Endodermal cell (in vitro differentiated cells): ENCODE results near the gene KRT10. TPM values are rescaled to one million over a fixed set of nuclear protein-coding genes. Genes with fewer than 3 reads are reported as not detected.

ENCODE experiments used
- DNase-seq: peaks from one replicate; pipeline ENCODE4 v3.0.0-alpha.2; 2017
- H3K27ac ChIP-seq: 2 replicates; pipeline ENCODE4 v1.5.1; 2013; ENCODE audit warnings: mild to moderate bottlenecking, low read depth, low read length, moderate library complexity
- H3K27me3 ChIP-seq: 2 replicates; pipeline ENCODE4 v1.6.1; 2013; ENCODE audit warnings: mild to moderate bottlenecking, low read length, moderate library complexity; ENCODE audit not compliant: insufficient read depth, control insufficient read depth, poor library complexity, severe bottlenecking
- H3K36me3 ChIP-seq: 2 replicates; pipeline ENCODE4 v1.7.0; 2013; ENCODE audit warnings: mild to moderate bottlenecking, low read length, moderate library complexity; ENCODE audit not compliant: control insufficient read depth, insufficient read depth
- H3K4me1 ChIP-seq: one replicate; pipeline ENCODE4 v1.7.0; 2013; ENCODE audit warnings: low read length; ENCODE audit not compliant: control insufficient read depth, insufficient read depth
- H3K4me3 ChIP-seq: 2 replicates; pipeline ENCODE4 v1.5.1; 2013; ENCODE audit warnings: mild to moderate bottlenecking, low read length, moderate library complexity
- H3K9ac ChIP-seq: 2 replicates; pipeline ENCODE4 v1.6.1; 2013; ENCODE audit warnings: mild to moderate bottlenecking, low read length, moderate library complexity; ENCODE audit not compliant: poor library complexity, severe bottlenecking; ENCODE audit errors: extremely low read depth
- H3K9me3 ChIP-seq: 2 replicates; pipeline ENCODE4 v1.6.1; 2013; ENCODE audit warnings: mild to moderate bottlenecking, low read length, moderate library complexity; ENCODE audit not compliant: control insufficient read depth
- H3K27ac Mint-ChIP-seq: 2 replicates; pipeline ENCODE4 v1.8.0; 2020; ENCODE audit warnings: mixed read lengths
- H3K27me3 Mint-ChIP-seq: 2 replicates; pipeline ENCODE4 v1.8.0; 2021; ENCODE audit warnings: mild to moderate bottlenecking, mixed read lengths; ENCODE audit not compliant: insufficient read depth
- H3K36me3 Mint-ChIP-seq: 2 replicates; pipeline ENCODE4 v1.8.0; 2020; ENCODE audit warnings: low read depth, mixed read lengths
- H3K4me1 Mint-ChIP-seq: 2 replicates; pipeline ENCODE4 v1.8.0; 2020; ENCODE audit warnings: mixed read lengths
- H3K4me3 Mint-ChIP-seq: 2 replicates; pipeline ENCODE4 v1.8.0; 2020; ENCODE audit warnings: mild to moderate bottlenecking, moderate library complexity, mixed read lengths
- H3K9me3 Mint-ChIP-seq: 2 replicates; pipeline ENCODE4 v1.8.0; 2020; ENCODE audit warnings: mild to moderate bottlenecking, mixed read lengths
- CTCF ChIP-seq: fragments of 200-600 bp; sonication (generic); conservative IDR thresholded peaks from 2 replicates; pipeline ENCODE4 v1.5.0; 2021; ENCODE audit warnings: antibody characterized with exemption, mild to moderate bottlenecking
- WGBS, 2 experiments: methylation state at CpG; one replicate each; pipeline versions ENCODE4 v1.1.5 to v1.1.7; 2013; ENCODE audit warnings: missing lambda C conversion rate in 2 of 2, mixed read lengths in 1 of 2; ENCODE audit not compliant: insufficient coverage in 1 of 2, insufficient read length in 1 of 2; 5-methylcytosine and 5-hydroxymethylcytosine counted together
- total RNA-seq, 2 donors: library from RNA; stranded (reverse); fragmentation: NEBNext Ultra II Directional in 1 of 2; extraction: Animal tissue kit (Norgen Biotek cat#: 25700) in 1 of 2; gene quantifications; 2 replicates in 1 of 2; 3 replicates in 1 of 2; pipeline ENCODE4 v1.2.1, GENCODE V29; 2021

Gene KRT10
- total RNA-seq, 2 donors from 2014 or later = 22.3 to 46.8 TPM

- H3K36me3 ChIP-seq = no peaks in the 10 kb centered on the region
- H3K9me3 Mint-ChIP-seq = no peaks in the 10 kb centered on the region
- no peak overlapping the region for H3K4me3 ChIP-seq
- DNase-seq = no peak
- WGBS, 2 experiments = 100% methylated on average over 1 to 2 of the region's 2 CpGs
- no peaks in the 10 kb centered on the region for H3K4me1 Mint-ChIP-seq
- no peaks in the 10 kb centered on the region for H3K4me1 ChIP-seq
- H3K4me3 Mint-ChIP-seq = no peak overlapping the region
- H3K9me3 ChIP-seq = no peaks in the 10 kb centered on the region
- no peak for TF ChIP-seq CTCF
- H3K27me3 ChIP-seq = peaks cover 23% of the 10 kb centered on the region
- H3K27me3 Mint-ChIP-seq = peaks cover 93% of the 10 kb centered on the region
- H3K9ac ChIP-seq = no peak overlapping the region
- no peak overlapping the region for H3K27ac Mint-ChIP-seq
- H3K36me3 Mint-ChIP-seq = no peaks in the 10 kb centered on the region
- H3K27ac ChIP-seq = no peak overlapping the region
Measured at GRCh38 chr17:40825599-40825998, 3.2 kb upstream of the KRT10 start.

- H3K9ac ChIP-seq = no peak overlapping the region
- Mint-ChIP-seq H3K4me1 (no peaks in the 10 kb centered on the region), H3K4me3 (no peak overlapping the region), H3K27ac (no peak overlapping the region), H3K27me3 (peaks cover 94% of the 10 kb centered on the region), H3K36me3 (no peaks in the 10 kb centered on the region), H3K9me3 (peaks cover 7% of the 10 kb centered on the region)
- no peaks in the 10 kb centered on the region for H3K9me3 ChIP-seq
- no peak overlapping the region for H3K27ac ChIP-seq
- H3K4me3 ChIP-seq = no peak overlapping the region
- WGBS, 2 experiments = 88 to 100% methylated on average over 1 of the region's 1 CpG
- no peaks in the 10 kb centered on the region for H3K36me3 ChIP-seq
- H3K4me1 ChIP-seq = no peaks in the 10 kb centered on the region
- TF ChIP-seq CTCF = no peak
- DNase-seq = no peak
- peaks cover 23% of the 10 kb centered on the region for H3K27me3 ChIP-seq
Measured at GRCh38 chr17:40824015-40824832, 1.8 kb upstream of the KRT10 start.

GRCh38 chr17:40821536-40821935, 878 bp downstream of the KRT10 start:
- Mint-ChIP-seq H3K27ac (no peak overlapping the region), H3K4me3 (no peak overlapping the region), H3K27me3 (peaks cover 79% of the 10 kb centered on the region), H3K4me1 (no peaks in the 10 kb centered on the region), H3K36me3 (peaks cover 13% of the 10 kb centered on the region), H3K9me3 (peaks cover 7% of the 10 kb centered on the region)
- no peaks in the 10 kb centered on the region for H3K4me1 ChIP-seq
- no peak for TF ChIP-seq CTCF
- H3K9me3 ChIP-seq = no peaks in the 10 kb centered on the region
- peaks cover 23% of the 10 kb centered on the region for H3K27me3 ChIP-seq
- H3K9ac ChIP-seq = no peak overlapping the region
- H3K4me3 ChIP-seq = no peak overlapping the region
- no peak for DNase-seq
- H3K27ac ChIP-seq = no peak overlapping the region
- H3K36me3 ChIP-seq = peaks cover 7% of the 10 kb centered on the region
